Fibroblast of mammary gland (primary cell): ENCODE measurements around the gene CYB5R4.
A peak's percentile ranks its signal among the peaks of the same experiment; 100 is the strongest.

Experiments used
- DNase-seq: peaks from one replicate; pipeline ENCODE4 v3.0.0-alpha.2; 2010; ENCODE audit warnings: low read depth
- H3K4me3 ChIP-seq: 2 replicates; pipeline ENCODE4 v1.5.1; 2011; ENCODE audit warnings: low read depth, mild to moderate bottlenecking, low read length, moderate library complexity; ENCODE audit not compliant: control insufficient read depth
- CTCF ChIP-seq: conservative IDR thresholded peaks from 2 replicates; pipeline ENCODE4 v1.5.1; 2011; ENCODE audit warnings: low read depth, low read length, inconsistent platforms; ENCODE audit not compliant: control insufficient read depth, insufficient read depth

Gene CYB5R4

GRCh38 chr6:83873869-83874268, 14.4 kb downstream of the CYB5R4 start:
- no peak for TF ChIP-seq CTCF
- H3K4me3 ChIP-seq: no peak overlapping the region
- DNase-seq: no peak

- H3K4me3 ChIP-seq: no peak overlapping the region
- TF ChIP-seq CTCF: no peak
- DNase-seq: no peak
Observed at GRCh38 chr6:83875843-83876242, 16.4 kb downstream of the CYB5R4 start.

DNA sequence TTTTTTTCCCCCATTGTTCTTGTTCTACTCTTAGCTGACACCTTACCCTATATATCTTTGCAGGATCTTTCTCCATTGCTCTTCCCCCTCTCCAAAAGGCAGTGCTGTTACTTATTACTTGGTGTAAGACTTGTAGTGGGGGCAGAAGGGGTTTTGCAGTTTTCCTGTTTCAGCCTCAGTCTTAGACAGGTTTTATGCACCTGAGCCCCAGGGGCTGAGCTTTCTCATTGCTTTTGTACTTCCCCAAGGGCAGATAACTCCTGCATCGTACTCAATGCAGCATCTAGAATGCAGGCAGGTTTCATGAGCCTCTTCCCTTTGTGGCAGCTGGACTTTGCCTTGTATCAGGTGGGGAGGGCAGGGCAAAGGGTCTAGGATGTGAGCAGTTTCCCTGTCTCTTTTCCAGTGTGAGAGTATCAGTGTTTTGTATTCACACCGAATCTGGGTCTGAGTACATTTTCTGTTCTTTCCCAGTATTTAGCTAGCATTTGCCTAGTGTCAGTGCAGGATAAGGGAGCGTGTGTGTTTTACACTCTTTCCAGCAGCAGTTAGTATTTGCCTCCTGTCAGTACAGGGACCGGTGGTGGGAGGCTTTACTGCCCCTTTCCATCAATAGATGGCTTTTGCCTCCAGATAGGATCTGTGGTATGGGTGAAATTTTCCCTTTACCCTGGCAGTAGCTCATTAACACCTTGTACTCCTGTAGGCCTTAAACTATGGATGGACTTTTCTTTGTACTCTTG, 19.6 kb downstream of the CYB5R4 start:
- no peak overlapping the region for H3K4me3 ChIP-seq
- no peak for DNase-seq
- TF ChIP-seq CTCF: no peak

DNA sequence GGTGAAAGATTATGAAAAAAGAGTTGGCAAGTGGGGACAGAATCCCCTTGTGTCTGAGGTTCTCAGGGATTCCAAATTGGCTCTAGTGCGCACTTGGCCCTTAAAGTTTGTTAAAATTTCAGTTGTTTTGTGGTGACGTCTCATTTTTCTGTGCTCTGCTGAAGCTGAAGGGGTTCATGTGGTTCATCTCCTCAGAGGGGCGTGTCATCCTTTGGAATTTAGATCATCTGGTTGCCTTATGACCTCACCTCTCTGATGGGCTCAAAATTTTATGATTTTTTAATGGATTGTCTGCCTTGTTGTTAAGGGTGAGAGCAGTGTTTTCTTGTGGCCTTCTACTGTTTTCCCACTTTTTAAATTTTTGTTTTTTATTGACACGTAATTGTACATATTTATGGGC, 20.3 kb downstream of the CYB5R4 start:
- H3K4me3 ChIP-seq: no peak overlapping the region
- DNase-seq: no peak
- TF ChIP-seq CTCF: no peak

DNA sequence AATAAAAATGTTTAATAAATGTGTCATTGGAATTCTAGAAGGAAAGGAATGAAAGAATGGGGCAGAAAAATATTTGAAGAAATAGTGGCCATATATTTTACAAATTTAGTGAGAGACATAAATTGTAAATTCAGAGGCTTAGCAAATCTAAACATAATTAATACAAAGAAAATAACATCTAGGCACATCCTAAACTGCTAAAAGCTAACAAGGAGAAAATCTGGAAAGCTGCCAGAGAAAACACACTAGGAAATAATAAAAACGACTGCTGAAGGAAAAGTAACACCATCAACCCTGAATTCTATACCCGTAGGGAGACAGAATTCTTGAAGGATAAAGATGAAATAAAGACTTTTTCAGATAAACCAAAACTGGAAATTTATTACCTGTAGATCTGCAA, 23.8 kb downstream of the CYB5R4 start:
- H3K4me3 ChIP-seq: no peak overlapping the region
- DNase-seq: no peak
- no peak for TF ChIP-seq CTCF

DNA sequence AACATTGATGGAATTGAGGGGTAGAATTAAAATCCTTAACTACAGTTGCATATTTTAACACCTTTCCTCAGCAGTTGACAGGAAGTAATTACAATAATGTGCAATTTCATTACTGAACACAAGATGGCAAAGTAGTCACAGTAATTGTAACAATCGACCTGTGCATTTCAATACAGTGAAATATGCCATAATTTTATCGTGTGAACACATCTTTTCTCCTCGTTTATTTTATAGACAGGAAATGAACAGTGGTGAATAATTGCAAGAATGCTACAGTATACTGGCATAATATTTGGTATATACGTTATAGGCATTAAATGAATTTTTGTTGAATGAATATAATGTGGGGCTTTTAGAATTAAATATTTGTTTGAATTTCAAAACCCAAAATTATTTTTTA, 25.0 kb downstream of the CYB5R4 start:
- peak; percentile 63 for DNase-seq
- no peak overlapping the region for H3K4me3 ChIP-seq
- TF ChIP-seq CTCF: peak; percentile 61

- DNase-seq: no peak
- no peak overlapping the region for H3K4me3 ChIP-seq
- no peak for TF ChIP-seq CTCF
Observed at GRCh38 chr6:83885984-83886383, 26.5 kb downstream of the CYB5R4 start.
